IMR-90 (cell line): ENCODE data around the gene SLC3A2. TPM values are rescaled to one million over a fixed set of nuclear protein-coding genes. Genes with fewer than 3 reads are reported as not detected.

Experiments
- ATAC-seq: fragments of 200-7000 bp; cut with Tn5 transposase; 2 replicates; pipeline ENCODE4 v1.9.1; 2020; ENCODE audit warnings: low read depth, mild to moderate bottlenecking, moderate library complexity
- BruUV-seq: library from RNA; stranded (reverse); fragments of 400-500 nt; replicated peaks from 2 replicates; lab custom pipeline; 2021; lab: Mats Ljungman, UMichigan
- CTCF ChIA-PET: fragments of 300-600 bp; formaldehyde crosslinking; extraction: SDS; loops from one replicate; lab custom pipeline; 2021; ENCODE audit warnings: antibody characterized with exemption; lab: Yijun Ruan, JAX
- POLR2A ChIA-PET: fragments of 300-600 bp; sonication (Branson Sonifier 250); formaldehyde crosslinking; loops from one replicate; lab custom pipeline; 2022; ENCODE audit warnings: antibody characterized with exemption; ENCODE audit not compliant: unreplicated experiment; lab: Charles Lee
- DNase-seq: peaks from one replicate; pipeline ENCODE4 v3.0.0; 2013
- H2AFZ ChIP-seq: replicated peaks from 2 replicates; pipeline ENCODE3; 2013; ENCODE audit warnings: low read length, mild to moderate bottlenecking; ENCODE audit not compliant: poor library complexity
- H2AK5ac ChIP-seq: 2 replicates; pipeline ENCODE4 v1.6.1; 2013; ENCODE audit warnings: low read depth, low read length, inconsistent platforms
- H2AK9ac ChIP-seq: replicated peaks from 2 replicates; pipeline ENCODE3; 2013; ENCODE audit warnings: mild to moderate bottlenecking, low read depth, low read length, moderate library complexity; ENCODE audit not compliant: poor library complexity
- H2BK120ac ChIP-seq: 2 replicates; pipeline ENCODE4 v1.6.1; 2013; ENCODE audit warnings: low read depth, low read length, inconsistent platforms
- H2BK15ac ChIP-seq: 3 replicates; pipeline ENCODE4 v1.6.1; 2013; ENCODE audit warnings: low read depth, low read length, inconsistent platforms
- H2BK20ac ChIP-seq: 2 replicates; pipeline ENCODE4 v1.6.1; 2013; ENCODE audit warnings: low read depth, mild to moderate bottlenecking, inconsistent platforms, low read length, moderate library complexity
- H2BK5ac ChIP-seq: 2 replicates; pipeline ENCODE4 v1.6.1; 2013; ENCODE audit warnings: mild to moderate bottlenecking, low read depth, low read length, inconsistent platforms; ENCODE audit not compliant: poor library complexity, severe bottlenecking
- H3K14ac ChIP-seq: replicated peaks from 2 replicates; pipeline ENCODE4 v1.6.1; 2013; ENCODE audit warnings: low read depth, low read length, inconsistent platforms
- H3K18ac ChIP-seq: 2 replicates; pipeline ENCODE4 v1.6.1; 2013; ENCODE audit warnings: low read depth, low read length, control low read depth
- H3K23ac ChIP-seq: 2 replicates; pipeline ENCODE4 v1.6.1; 2013; ENCODE audit warnings: low read depth, low read length, inconsistent platforms
- H3K27ac ChIP-seq: 2 replicates; pipeline ENCODE4 v1.5.1; 2013; ENCODE audit warnings: mild to moderate bottlenecking, control low read depth, low read length; ENCODE audit not compliant: insufficient read depth
- H3K27me3 ChIP-seq: 2 replicates; pipeline ENCODE4 v1.6.1; 2013; ENCODE audit warnings: low read length; ENCODE audit not compliant: control insufficient read depth, insufficient read depth
- H3K36me3 ChIP-seq: 2 replicates; pipeline ENCODE4 v1.6.1; 2013; ENCODE audit warnings: low read length, mixed read lengths; ENCODE audit not compliant: control insufficient read depth, insufficient read depth
- H3K4ac ChIP-seq: 2 replicates; pipeline ENCODE4 v1.6.1; 2013; ENCODE audit warnings: low read depth, low read length, inconsistent platforms
- H3K4me1 ChIP-seq: 2 replicates; pipeline ENCODE4 v1.6.1; 2013; ENCODE audit warnings: low read length, mixed read lengths; ENCODE audit not compliant: control insufficient read depth, insufficient read depth
- H3K4me2 ChIP-seq: 2 replicates; pipeline ENCODE4 v1.6.1; 2013; ENCODE audit warnings: low read depth, mild to moderate bottlenecking, control low read depth, low read length, moderate library complexity
- H3K4me3 ChIP-seq: 2 replicates; pipeline ENCODE4 v1.5.1; 2013; ENCODE audit warnings: low read depth, mild to moderate bottlenecking, control low read depth, low read length, moderate library complexity; ENCODE audit not compliant: insufficient read depth
- H3K56ac ChIP-seq: 2 replicates; pipeline ENCODE4 v1.6.1; 2013; ENCODE audit warnings: low read length, inconsistent platforms; ENCODE audit not compliant: insufficient read depth; ENCODE audit errors: extremely low read depth
- H3K79me1 ChIP-seq, 2 experiments: 2 replicates each; pipeline ENCODE4 v1.6.1; 2013; ENCODE audit warnings: low read length in 2 of 2, inconsistent platforms in 1 of 2, low read depth in 1 of 2
- H3K9ac ChIP-seq: 2 replicates; pipeline ENCODE4 v1.6.1; 2013; ENCODE audit warnings: low read depth, low read length, control low read depth
- H3K9me1 ChIP-seq: 2 replicates; pipeline ENCODE4 v1.6.1; 2013; ENCODE audit warnings: low read length, inconsistent platforms; ENCODE audit not compliant: insufficient read depth
- H3K9me3 ChIP-seq: 2 replicates; pipeline ENCODE4 v1.6.1; 2013; ENCODE audit warnings: low read length; ENCODE audit not compliant: control insufficient read depth, insufficient read depth
- H4K20me1 ChIP-seq: 2 replicates; pipeline ENCODE4 v1.6.1; 2013; ENCODE audit warnings: low read length, inconsistent platforms; ENCODE audit not compliant: insufficient read depth
- H4K5ac ChIP-seq: 2 replicates; pipeline ENCODE4 v1.6.1; 2013; ENCODE audit warnings: mild to moderate bottlenecking, low read depth, low read length, control low read depth
- H4K8ac ChIP-seq, 2 experiments: 2 replicates each; pipeline ENCODE4 v1.6.1; 2013; ENCODE audit warnings: low read depth in 2 of 2, low read length in 2 of 2, control low read depth in 1 of 2, inconsistent platforms in 1 of 2
- H4K91ac ChIP-seq: 2 replicates; pipeline ENCODE4 v1.6.1; 2013; ENCODE audit warnings: low read depth, low read length, inconsistent platforms; ENCODE audit not compliant: insufficient read depth
- CEBPB ChIP-seq: IDR thresholded peaks from 2 replicates; pipeline ENCODE4 v1.6.1; 2012; ENCODE audit warnings: low read depth, low read length, improper control_type of control experiment
- CHD1 ChIP-seq: IDR thresholded peaks from 2 replicates; pipeline ENCODE4 v1.6.1; 2012; ENCODE audit warnings: low read depth, low read length, improper control_type of control experiment
- CTCF ChIP-seq: conservative IDR thresholded peaks from 2 replicates; pipeline ENCODE4 v1.5.1; 2012; ENCODE audit warnings: mild to moderate bottlenecking, low read depth, low read length, improper control_type of control experiment
- ELK1 ChIP-seq: fragments of 150-350 bp; IDR thresholded peaks from 2 replicates; pipeline ENCODE4 v1.6.1; 2016; ENCODE audit warnings: low read depth, mild to moderate bottlenecking, low read length, moderate library complexity, borderline replicate concordance
- FOS ChIP-seq: fragments of 150-350 bp; IDR thresholded peaks from 2 replicates; pipeline ENCODE4 v1.6.1; 2016; ENCODE audit warnings: low read depth, low read length
- MAZ ChIP-seq: IDR thresholded peaks from 2 replicates; pipeline ENCODE4 v1.6.1; 2012; ENCODE audit warnings: low read depth, mild to moderate bottlenecking, low read length, improper control_type of control experiment, moderate library complexity, borderline replicate concordance
- POLR2A ChIP-seq: IDR thresholded peaks from 2 replicates; pipeline ENCODE4 v1.6.1; 2012; ENCODE audit warnings: mild to moderate bottlenecking, low read depth, low read length
- RCOR1 ChIP-seq: IDR thresholded peaks from 2 replicates; pipeline ENCODE4 v1.6.1; 2012; ENCODE audit warnings: mild to moderate bottlenecking, low read length, improper control_type of control experiment; ENCODE audit not compliant: insufficient replicate concordance
- RFX5 ChIP-seq: IDR thresholded peaks from 2 replicates; pipeline ENCODE4 v1.8.0; 2012; ENCODE audit warnings: low read depth, mild to moderate bottlenecking, low read length, moderate library complexity
- SMC3 ChIP-seq: fragments of 150-350 bp; IDR thresholded peaks from 2 replicates; pipeline ENCODE4 v1.6.1; 2016; ENCODE audit warnings: low read depth, mild to moderate bottlenecking, antibody characterized with exemption, low read length, moderate library complexity
- USF2 ChIP-seq: fragments of 150-350 bp; IDR thresholded peaks from 2 replicates; pipeline ENCODE4 v1.6.1; 2017; ENCODE audit warnings: mild to moderate bottlenecking, antibody characterized with exemption, low read length, low read depth
- WGBS, 2 experiments: methylation state at CpG; one replicate each; pipeline versions ENCODE4 v1.1.5 to v1.1.7; 2013; ENCODE audit warnings: missing lambda C conversion rate in 2 of 2; ENCODE audit not compliant: insufficient read length in 1 of 2; ENCODE audit errors: extremely low coverage in 2 of 2; 5-methylcytosine and 5-hydroxymethylcytosine counted together
- dilution Hi-C: fragments of 300-500 bp; cut with HindIII; formaldehyde crosslinking; loops from one replicate; pipeline ENCODE4 v1.14.3; 2018; ENCODE audit warnings: low sequenced_read_pairs; ENCODE audit not compliant: unreplicated experiment
- in situ Hi-C: fragments of 300-500 bp; cut with MboI; formaldehyde crosslinking; loops from 3 replicates; pipeline ENCODE4 v1.14.3; 2019; ENCODE audit warnings: low sequenced_read_pairs, inconsistent platforms, mixed read lengths
- intact Hi-C: fragments of 100-400 bp; cut with micrococcal nuclease; formaldehyde crosslinking; loops from 2 replicates; pipeline ENCODE4 v1.10.0; 2022
- polyA plus RNA-seq, 3 experiments: library from polyadenylated mRNA; depleted of rRNA; stranded (reverse); fragments of >200 nt; gene quantifications; 2 replicates each; pipeline ENCODE4 v1.2.3, GENCODE V29; 2012; ENCODE audit warnings: low replicate concordance in 1 of 3
- total RNA-seq: library from RNA; depleted of rRNA; stranded (reverse); fragments of >200 nt; gene quantifications from 2 replicates; pipeline ENCODE4 v1.2.3, GENCODE V29; 2012

SLC3A2 gene
- total and polyA plus RNA-seq, 2 of the 4 experiments (the other 2 are of a cell fraction): 140 to 239 TPM

- Histone ChIP-seq H2BK15ac (no peak overlapping the region), H3K36me3 (peaks cover under 1% of the 10 kb centered on the region), H3K4me1 (peaks cover 13% of the 10 kb centered on the region), H2BK120ac (no peak overlapping the region), H4K91ac (no peak overlapping the region), H2BK5ac (no peak overlapping the region), H3K4ac (no peak overlapping the region), H2AK9ac (no peak overlapping the region), H3K56ac (no peak overlapping the region), H3K4me3 (no peak overlapping the region), H4K5ac (no peak overlapping the region), H4K20me1 (peaks cover 7% of the 10 kb centered on the region; the same call in 1 of the 2 replicates), H3K9me3 (no peaks in the 10 kb centered on the region), H2AK5ac (no peak overlapping the region), H3K14ac (no peak overlapping the region), H4K8ac (no peak overlapping the region), H3K18ac (no peak overlapping the region), H3K27ac (no peak overlapping the region), H2AFZ (no peak overlapping the region), H3K23ac (no peak overlapping the region), H2BK20ac (no peak overlapping the region), H3K79me1 (peaks cover 4 to 22% of the 10 kb centered on the region in 2 experiments; a peak in 3 of 4 replicates), H3K9ac (no peak overlapping the region), H3K9me1 (no peaks in the 10 kb centered on the region; the same call in 1 of the 2 replicates), H3K27me3 (no peaks in the 10 kb centered on the region), H3K4me2 (no peak overlapping the region)
- in situ Hi-C loops: loop anchor here (25.0 kb wide), 1 partner anchor 786 kb away; the partner anchor contains the start of gene ATL3
- no TSS peak for BruUV-seq
- POLR2A ChIA-PET: no interaction called here
- dilution Hi-C loops: no loop called here
- DNase-seq (no peak), ATAC-seq (no peak)
- CTCF ChIA-PET: no interaction called here
- WGBS, 2 experiments: 100% methylated on average over 4 of the region's 6 CpGs; no CpG with 5 or more reads in 1 of the 2 experiments
- intact Hi-C loops: no loop called here
- TF ChIP-seq POLR2A (no peak), CHD1 (no peak), MAZ (no peak), RFX5 (no peak), CTCF (no peak), ELK1 (no peak), RCOR1 (no peak), CEBPB (no peak), FOS (no peak), USF2 (no peak), SMC3 (no peak)
Observed at GRCh38 chr11:62876712-62877111, 4.0 kb upstream of the SLC3A2 start.
